ENCODE data around the gene UHRF2. TPM values are rescaled to one million over a fixed set of nuclear protein-coding genes. Genes with fewer than 3 reads are reported as not detected.

Gene UHRF2
- total and polyA plus RNA-seq, 2 of the 4 experiments (the other 2 are of a cell fraction): 27.6 to 37.3 TPM

DNA sequence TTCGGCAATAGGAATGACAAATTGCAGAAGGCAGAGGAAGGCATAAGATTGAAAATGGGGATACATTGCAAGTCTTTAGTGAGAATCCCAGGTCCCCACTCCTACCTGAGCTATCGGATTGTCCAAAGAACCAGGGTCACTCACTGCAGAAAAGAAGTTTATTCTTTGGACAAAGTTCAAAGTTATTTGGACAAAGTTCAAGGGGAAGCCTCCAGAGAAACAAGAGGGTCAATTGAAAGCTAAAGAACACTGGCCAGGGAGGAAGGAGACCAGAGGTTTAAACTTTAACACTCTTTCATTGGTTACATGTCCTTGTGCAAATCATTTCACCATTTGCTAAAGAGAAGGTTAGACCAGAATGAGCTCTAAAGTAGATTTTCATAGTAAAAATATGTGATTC lies 5.2 kb upstream of the UHRF2 start:
- no peak overlapping the region for H3K4ac ChIP-seq (ENCODE audit: low read depth, low read length)
- H3K36me3 ChIP-seq (ENCODE audit: control insufficient read depth, insufficient read depth, low read length): no peaks in the 10 kb centered on the region
- no peak overlapping the region for H2AK9ac ChIP-seq (replicated peaks; ENCODE audit: low read depth, low read length, poor library complexity)
- H3K79me1 ChIP-seq (ENCODE audit: low read depth in 1 of 2, low read length in 2 of 2): no peaks in the 10 kb centered on the region; a peak in 1 of 4 replicates
- no peaks in the 10 kb centered on the region for H3K9me1 ChIP-seq (ENCODE audit: insufficient read depth, low read length)
- no peak for ATAC-seq (ENCODE audit: low read depth)
- H3K27me3 ChIP-seq (ENCODE audit: control insufficient read depth, insufficient read depth, low read length): no peaks in the 10 kb centered on the region
- no peak overlapping the region for H3K27ac ChIP-seq (ENCODE audit: insufficient read depth, low read length)
- ChIA-PET POLR2A (ENCODE audit: unreplicated experiment) (no interaction called here), CTCF (no interaction called here)
- WGBS, 2 experiments (ENCODE audit: extremely low coverage in 2 of 2, insufficient read length in 1 of 2): no CpG with 5 or more reads among the region's 2 CpGs
- H2AFZ ChIP-seq (replicated peaks; ENCODE audit: low read length, poor library complexity): no peak overlapping the region
- H3K9me3 ChIP-seq (ENCODE audit: control insufficient read depth, insufficient read depth, low read length): no peaks in the 10 kb centered on the region
- no peak overlapping the region for H2BK15ac ChIP-seq (ENCODE audit: low read depth, low read length)
- peaks cover 3% of the 10 kb centered on the region for H3K4me1 ChIP-seq (ENCODE audit: control insufficient read depth, insufficient read depth, low read length)
- intact Hi-C loops (cut with micrococcal nuclease): no loop called here
- in situ Hi-C loops (cut with MboI; ENCODE audit: low sequenced_read_pairs): no loop called here
- TF ChIP-seq MXI1 (IDR thresholded peaks at IDR 0.05; ENCODE audit: borderline replicate concordance, low read depth, low read length) (no peak), RAD21 (IDR thresholded peaks at IDR 0.05; ENCODE audit: low read length) (no peak), CHD1 (IDR thresholded peaks at IDR 0.05; ENCODE audit: low read depth, low read length) (no peak), MAZ (IDR thresholded peaks at IDR 0.05; ENCODE audit: borderline replicate concordance, low read depth, low read length) (no peak), RCOR1 (IDR thresholded peaks at IDR 0.05; ENCODE audit: insufficient replicate concordance, low read length) (no peak), CEBPB (IDR thresholded peaks at IDR 0.05; ENCODE audit: low read depth, low read length) (no peak), RFX5 (IDR thresholded peaks at IDR 0.05; ENCODE audit: low read depth, low read length) (no peak), BHLHE40 (IDR thresholded peaks at IDR 0.05; ENCODE audit: low read depth, low read length) (no peak), MAFK (IDR thresholded peaks at IDR 0.05; ENCODE audit: low read depth, low read length) (no peak), FOS (IDR thresholded peaks at IDR 0.05; ENCODE audit: low read depth, low read length) (no peak), POLR2A (IDR thresholded peaks at IDR 0.05; ENCODE audit: low read depth, low read length) (no peak), SMC3 (IDR thresholded peaks at IDR 0.05; ENCODE audit: low read depth, low read length) (no peak), NFE2L2 (IDR thresholded peaks at IDR 0.05; ENCODE audit: low read depth, low read length) (no peak)
- TF ChIP-seq, protein P1, sequence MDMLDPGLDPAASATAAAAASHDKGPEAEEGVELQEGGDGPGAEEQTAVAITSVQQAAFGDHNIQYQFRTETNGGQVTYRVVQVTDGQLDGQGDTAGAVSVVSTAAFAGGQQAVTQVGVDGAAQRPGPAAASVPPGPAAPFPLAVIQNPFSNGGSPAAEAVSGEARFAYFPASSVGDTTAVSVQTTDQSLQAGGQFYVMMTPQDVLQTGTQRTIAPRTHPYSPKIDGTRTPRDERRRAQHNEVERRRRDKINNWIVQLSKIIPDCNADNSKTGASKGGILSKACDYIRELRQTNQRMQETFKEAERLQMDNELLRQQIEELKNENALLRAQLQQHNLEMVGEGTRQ (IDR thresholded peaks at IDR 0.05; ENCODE audit: low read depth, low read length): no peak
- TF ChIP-seq, protein P2, sequence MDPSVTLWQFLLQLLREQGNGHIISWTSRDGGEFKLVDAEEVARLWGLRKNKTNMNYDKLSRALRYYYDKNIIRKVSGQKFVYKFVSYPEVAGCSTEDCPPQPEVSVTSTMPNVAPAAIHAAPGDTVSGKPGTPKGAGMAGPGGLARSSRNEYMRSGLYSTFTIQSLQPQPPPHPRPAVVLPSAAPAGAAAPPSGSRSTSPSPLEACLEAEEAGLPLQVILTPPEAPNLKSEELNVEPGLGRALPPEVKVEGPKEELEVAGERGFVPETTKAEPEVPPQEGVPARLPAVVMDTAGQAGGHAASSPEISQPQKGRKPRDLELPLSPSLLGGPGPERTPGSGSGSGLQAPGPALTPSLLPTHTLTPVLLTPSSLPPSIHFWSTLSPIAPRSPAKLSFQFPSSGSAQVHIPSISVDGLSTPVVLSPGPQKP (IDR thresholded peaks at IDR 0.05; ENCODE audit: borderline replicate concordance, low read depth, low read length): no peak
- TF ChIP-seq, protein P3, sequence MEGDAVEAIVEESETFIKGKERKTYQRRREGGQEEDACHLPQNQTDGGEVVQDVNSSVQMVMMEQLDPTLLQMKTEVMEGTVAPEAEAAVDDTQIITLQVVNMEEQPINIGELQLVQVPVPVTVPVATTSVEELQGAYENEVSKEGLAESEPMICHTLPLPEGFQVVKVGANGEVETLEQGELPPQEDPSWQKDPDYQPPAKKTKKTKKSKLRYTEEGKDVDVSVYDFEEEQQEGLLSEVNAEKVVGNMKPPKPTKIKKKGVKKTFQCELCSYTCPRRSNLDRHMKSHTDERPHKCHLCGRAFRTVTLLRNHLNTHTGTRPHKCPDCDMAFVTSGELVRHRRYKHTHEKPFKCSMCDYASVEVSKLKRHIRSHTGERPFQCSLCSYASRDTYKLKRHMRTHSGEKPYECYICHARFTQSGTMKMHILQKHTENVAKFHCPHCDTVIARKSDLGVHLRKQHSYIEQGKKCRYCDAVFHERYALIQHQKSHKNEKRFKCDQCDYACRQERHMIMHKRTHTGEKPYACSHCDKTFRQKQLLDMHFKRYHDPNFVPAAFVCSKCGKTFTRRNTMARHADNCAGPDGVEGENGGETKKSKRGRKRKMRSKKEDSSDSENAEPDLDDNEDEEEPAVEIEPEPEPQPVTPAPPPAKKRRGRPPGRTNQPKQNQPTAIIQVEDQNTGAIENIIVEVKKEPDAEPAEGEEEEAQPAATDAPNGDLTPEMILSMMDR (conservative IDR thresholded peaks at IDR 0.05; ENCODE audit: low read depth, low read length): no peak
- no peak overlapping the region for H2AK5ac ChIP-seq (ENCODE audit: low read depth, low read length)
- H4K5ac ChIP-seq (ENCODE audit: low read depth, low read length): no peak overlapping the region
- H3K4me3 ChIP-seq (ENCODE audit: insufficient read depth, low read depth, low read length): no peak overlapping the region
- no peak overlapping the region for H4K91ac ChIP-seq (ENCODE audit: insufficient read depth, low read depth, low read length)
- no peak overlapping the region for H4K8ac ChIP-seq (ENCODE audit: low read depth in 2 of 2, low read length in 2 of 2)
- H2BK5ac ChIP-seq (ENCODE audit: low read depth, low read length, poor library complexity, severe bottlenecking): no peak overlapping the region
- H2BK120ac ChIP-seq (ENCODE audit: low read depth, low read length): no peak overlapping the region
- H3K14ac ChIP-seq (replicated peaks; ENCODE audit: low read depth, low read length): no peak overlapping the region
- BruUV-seq (replicated peaks): no TSS peak
- dilution Hi-C loops (cut with HindIII; ENCODE audit: low sequenced_read_pairs, unreplicated experiment): no loop called here
- H3K9ac ChIP-seq (ENCODE audit: low read depth, low read length): no peak overlapping the region
- H3K4me2 ChIP-seq (ENCODE audit: low read depth, low read length): no peak overlapping the region
- H3K18ac ChIP-seq (ENCODE audit: low read depth, low read length): no peak overlapping the region
- H4K20me1 ChIP-seq (ENCODE audit: insufficient read depth, low read length): no peaks in the 10 kb centered on the region
- no peak for DNase-seq
- no peak overlapping the region for H3K23ac ChIP-seq (ENCODE audit: low read depth, low read length)
- no peak overlapping the region for H2BK20ac ChIP-seq (ENCODE audit: low read depth, low read length)
- H3K56ac ChIP-seq (ENCODE audit: extremely low read depth, insufficient read depth, low read length): no peak overlapping the region
